ENCODE results near the gene MSLN. TPM values are rescaled to one million over a fixed set of nuclear protein-coding genes. Genes with fewer than 3 reads are reported as not detected.

MSLN gene
- polyA plus RNA-seq, 1 of the 3 experiments (the other 2 are of a cell fraction): 0.02 TPM

DNA sequence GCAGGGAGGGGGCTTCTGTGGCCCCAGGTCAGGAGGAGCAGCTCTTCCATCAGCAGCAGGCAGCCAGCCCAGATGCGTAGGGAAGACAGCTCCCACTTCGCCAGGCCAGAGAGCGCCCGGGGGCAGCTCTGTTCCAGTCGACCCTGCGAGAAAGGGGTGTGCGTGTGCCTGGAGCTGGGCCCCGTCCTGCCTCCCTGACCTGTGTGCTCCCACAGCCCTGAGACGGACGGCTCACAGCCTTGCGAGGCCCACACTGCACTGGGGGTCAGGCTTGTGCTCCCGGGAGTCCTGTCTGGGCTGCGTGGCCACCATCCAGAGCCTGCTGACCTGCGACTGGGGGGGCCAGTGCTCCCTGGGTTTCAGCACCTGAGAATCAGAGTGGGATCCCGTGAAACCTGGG is 469 bp upstream of the MSLN start:
- POLR2A ChIA-PET: no interaction called here
- TF ChIP-seq SIN3A (IDR thresholded peaks at IDR 0.05; ENCODE audit: borderline replicate concordance, low read depth, low read length) (no peak), EZH2phosphoT487 (IDR thresholded peaks at IDR 0.05; ENCODE audit: borderline replicate concordance, low read depth) (no peak), JUND (IDR thresholded peaks at IDR 0.05) (no peak), POLR2AphosphoS5 (IDR thresholded peaks at IDR 0.05; ENCODE audit: low read depth, low read length) (no peak), NFIC (IDR thresholded peaks at IDR 0.05; ENCODE audit: borderline replicate concordance) (no peak)
- TF ChIP-seq, protein P1, sequence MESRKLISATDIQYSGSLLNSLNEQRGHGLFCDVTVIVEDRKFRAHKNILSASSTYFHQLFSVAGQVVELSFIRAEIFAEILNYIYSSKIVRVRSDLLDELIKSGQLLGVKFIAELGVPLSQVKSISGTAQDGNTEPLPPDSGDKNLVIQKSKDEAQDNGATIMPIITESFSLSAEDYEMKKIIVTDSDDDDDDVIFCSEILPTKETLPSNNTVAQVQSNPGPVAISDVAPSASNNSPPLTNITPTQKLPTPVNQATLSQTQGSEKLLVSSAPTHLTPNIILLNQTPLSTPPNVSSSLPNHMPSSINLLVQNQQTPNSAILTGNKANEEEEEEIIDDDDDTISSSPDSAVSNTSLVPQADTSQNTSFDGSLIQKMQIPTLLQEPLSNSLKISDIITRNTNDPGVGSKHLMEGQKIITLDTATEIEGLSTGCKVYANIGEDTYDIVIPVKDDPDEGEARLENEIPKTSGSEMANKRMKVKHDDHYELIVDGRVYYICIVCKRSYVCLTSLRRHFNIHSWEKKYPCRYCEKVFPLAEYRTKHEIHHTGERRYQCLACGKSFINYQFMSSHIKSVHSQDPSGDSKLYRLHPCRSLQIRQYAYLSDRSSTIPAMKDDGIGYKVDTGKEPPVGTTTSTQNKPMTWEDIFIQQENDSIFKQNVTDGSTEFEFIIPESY (IDR thresholded peaks at IDR 0.05; ENCODE audit: borderline replicate concordance, low read depth): no peak
- WGBS (ENCODE audit: low lambda C conversion rate): no CpG with 5 or more reads among the region's 15 CpGs

DNA sequence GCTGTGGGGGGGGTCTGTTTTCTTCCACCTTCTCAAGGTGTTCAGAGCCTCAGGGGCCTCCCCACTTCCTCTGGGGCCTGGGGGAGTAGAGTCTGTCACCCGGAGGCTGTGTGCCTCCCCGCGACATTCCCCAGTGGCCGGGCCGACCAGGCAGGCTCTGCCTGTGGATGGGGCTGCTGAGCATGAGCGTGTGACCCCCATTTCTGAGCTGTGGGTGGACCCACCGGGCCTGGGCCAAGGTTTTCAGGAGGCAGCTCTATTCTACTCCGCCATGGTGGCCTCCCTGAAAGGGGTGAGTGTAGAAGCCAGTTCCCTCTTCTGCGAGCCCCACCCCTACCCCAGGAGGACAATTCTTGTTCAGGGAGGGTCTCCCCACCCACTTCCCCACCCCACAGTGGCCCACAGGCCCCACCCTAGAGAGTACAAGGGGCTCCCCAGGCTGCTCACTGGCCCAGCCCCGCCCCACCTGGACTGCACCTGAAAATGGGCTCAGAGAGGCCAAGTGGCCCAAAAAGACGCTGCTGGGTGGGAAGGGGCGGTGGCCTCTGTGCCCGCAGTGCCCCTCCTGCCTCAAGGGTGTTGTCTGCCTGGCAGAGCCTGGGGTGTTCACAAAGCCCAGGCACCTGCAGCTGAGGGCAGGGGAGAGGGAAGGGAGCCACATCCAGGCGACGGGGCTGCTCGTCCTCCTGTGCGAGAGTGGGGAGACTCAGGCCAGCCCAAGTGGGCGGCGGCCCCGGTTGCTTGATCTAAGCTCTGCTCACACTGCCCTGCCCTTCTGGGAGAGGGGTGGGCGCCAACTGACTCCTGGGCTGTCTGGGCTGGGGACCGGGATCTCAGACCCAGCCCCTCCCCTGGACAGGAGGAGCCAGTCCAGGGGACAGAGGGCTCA is 1.3 kb downstream of the MSLN start:
- Histone ChIP-seq H3K4me3 (ENCODE audit: low read depth in 2 of 2, low read length in 1 of 2) (no peak overlapping the region), H3K27ac (ENCODE audit: low read depth in 2 of 2, low read length in 1 of 2) (no peak overlapping the region), H2AFZ (ENCODE audit: low read depth) (no peak overlapping the region), H3K9me2 (no peaks in the 10 kb centered on the region), H3K9ac (no peak overlapping the region), H3K27me3 (ENCODE audit: insufficient read depth) (no peaks in the 10 kb centered on the region), H3F3A (replicated peaks; ENCODE audit: insufficient read depth) (no peaks in the 10 kb centered on the region), H3K79me2 (ENCODE audit: insufficient read depth) (no peaks in the 10 kb centered on the region), H4K20me1 (ENCODE audit: insufficient read depth) (no peaks in the 10 kb centered on the region), H3K4me2 (no peak overlapping the region), H3K9me3 (no peaks in the 10 kb centered on the region), H3K36me3 (replicated peaks in 1 of 2; ENCODE audit: control insufficient read depth in 1 of 2, insufficient read depth in 2 of 2, low read length in 1 of 2) (no peaks in the 10 kb centered on the region), H3K4me1 (ENCODE audit: control insufficient read depth in 1 of 2, insufficient read depth in 2 of 2, low read depth in 1 of 2, low read length in 1 of 2) (no peaks in the 10 kb centered on the region)
- POLR2A ChIA-PET: no interaction called here
- CTCF ChIA-PET: interaction anchor here (1.3 kb wide), 1 partner anchor 15 kb away, joined by 3 read pairs; no protein-coding TSS in a partner anchor
- no peak for DNase-seq
- TF ChIP-seq, protein P2, sequence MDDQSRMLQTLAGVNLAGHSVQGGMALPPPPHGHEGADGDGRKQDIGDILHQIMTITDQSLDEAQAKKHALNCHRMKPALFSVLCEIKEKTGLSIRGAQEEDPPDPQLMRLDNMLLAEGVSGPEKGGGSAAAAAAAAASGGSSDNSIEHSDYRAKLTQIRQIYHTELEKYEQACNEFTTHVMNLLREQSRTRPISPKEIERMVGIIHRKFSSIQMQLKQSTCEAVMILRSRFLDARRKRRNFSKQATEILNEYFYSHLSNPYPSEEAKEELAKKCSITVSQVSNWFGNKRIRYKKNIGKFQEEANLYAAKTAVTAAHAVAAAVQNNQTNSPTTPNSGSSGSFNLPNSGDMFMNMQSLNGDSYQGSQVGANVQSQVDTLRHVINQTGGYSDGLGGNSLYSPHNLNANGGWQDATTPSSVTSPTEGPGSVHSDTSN (IDR thresholded peaks at IDR 0.05): no peak
- no peak for TF ChIP-seq TCF12 (IDR thresholded peaks at IDR 0.05)
- 90% methylated on average over 3 of the region's 22 CpGs for WGBS (ENCODE audit: low lambda C conversion rate)

More for the DNA sequence above, 469 bp upstream of the MSLN start:
- Histone ChIP-seq H3K9me2 (no peaks in the 10 kb centered on the region), H3K27ac (ENCODE audit: low read depth in 2 of 2, low read length in 1 of 2) (no peak overlapping the region), H4K20me1 (ENCODE audit: insufficient read depth) (no peaks in the 10 kb centered on the region), H3K36me3 (replicated peaks in 1 of 2; ENCODE audit: control insufficient read depth in 1 of 2, insufficient read depth in 2 of 2, low read length in 1 of 2) (no peaks in the 10 kb centered on the region), H3K4me2 (no peak overlapping the region), H3K79me2 (ENCODE audit: insufficient read depth) (no peaks in the 10 kb centered on the region), H2AFZ (ENCODE audit: low read depth) (no peak overlapping the region), H3K4me1 (ENCODE audit: control insufficient read depth in 1 of 2, insufficient read depth in 2 of 2, low read depth in 1 of 2, low read length in 1 of 2) (no peaks in the 10 kb centered on the region), H3K27me3 (ENCODE audit: insufficient read depth) (no peaks in the 10 kb centered on the region), H3K4me3 (ENCODE audit: low read depth in 2 of 2, low read length in 1 of 2) (no peak overlapping the region), H3K9ac (no peak overlapping the region), H3F3A (replicated peaks; ENCODE audit: insufficient read depth) (no peaks in the 10 kb centered on the region), H3K9me3 (peaks cover 3% of the 10 kb centered on the region; the same call in 1 of the 2 replicates)
- CTCF ChIA-PET: interaction anchor here (0.9 to 1.7 kb wide), 7 partner anchors 9 to 295 kb away, joined by 3 to 5 read pairs (median 3); no protein-coding TSS in a partner anchor
- no peak for DNase-seq
